Measurements from ENCODE around the gene WDFY2.
"Not testable (repeated sequence)": the region's sequence is repeated elsewhere in the genome, so short reads cannot be mapped to it uniquely, and the experiment has no call there.

WDFY2 gene

GRCh38 chr13:51666839-51667238, 82.6 kb downstream of the WDFY2 start:
- no peak for DNase-seq

GRCh38 chr13:51668580-51669195, 84.4 kb downstream of the WDFY2 start:
- DNase-seq = no peak

GRCh38 chr13:51673165-51673564, 88.9 kb downstream of the WDFY2 start:
- no peak for DNase-seq

- no peak for DNase-seq
Observed at GRCh38 chr13:51674276-51674675, 90.0 kb downstream of the WDFY2 start.

- no peak for DNase-seq
Observed at GRCh38 chr13:51675385-51675784, 91.1 kb downstream of the WDFY2 start.

GRCh38 chr13:51675877-51676276, 91.6 kb downstream of the WDFY2 start:
- no peak for DNase-seq

- DNase-seq = no peak
Observed at GRCh38 chr13:51676739-51677138, 92.5 kb downstream of the WDFY2 start.

- no peak for DNase-seq
Observed at GRCh38 chr13:51678420-51678819, 94.2 kb downstream of the WDFY2 start.

- DNase-seq = no peak
Observed at GRCh38 chr13:51679616-51680015, 95.4 kb downstream of the WDFY2 start.

GRCh38 chr13:51681037-51681678, 96.9 kb downstream of the WDFY2 start:
- DNase-seq = no peak

- no peak for DNase-seq
Observed at GRCh38 chr13:51682686-51683085, 98.4 kb downstream of the WDFY2 start.

GRCh38 chr13:51683597-51683996, 99.3 kb downstream of the WDFY2 start:
- DNase-seq = no peak

- no peak for DNase-seq
Observed at GRCh38 chr13:51684076-51684475, 99.8 kb downstream of the WDFY2 start.

- no peak for DNase-seq
Observed at GRCh38 chr13:51687947-51688714, 103.9 kb downstream of the WDFY2 start.

- no peak for DNase-seq
Observed at GRCh38 chr13:51688937-51689662, 104.8 kb downstream of the WDFY2 start.

- no peak for DNase-seq
Observed at GRCh38 chr13:51689663-51689996, 105.4 kb downstream of the WDFY2 start.

- not testable (repeated sequence) for DNase-seq
Observed at GRCh38 chr13:51695677-51696076, 111.4 kb downstream of the WDFY2 start.

GRCh38 chr13:51697181-51697580, 112.9 kb downstream of the WDFY2 start:
- no peak for DNase-seq

- DNase-seq = no peak
Observed at GRCh38 chr13:51697855-51698254, 113.6 kb downstream of the WDFY2 start.

GRCh38 chr13:51698352-51698751, 114.1 kb downstream of the WDFY2 start:
- no peak for DNase-seq

- no peak for DNase-seq
Observed at GRCh38 chr13:51704399-51705313, 120.4 kb downstream of the WDFY2 start.

GRCh38 chr13:51707461-51707860, 123.2 kb downstream of the WDFY2 start:
- DNase-seq = no peak

All from Kasumi-1 (cell line).